ENCODE measurements around the gene NELFCD.
A peak's percentile ranks its signal among the peaks of the same experiment; 100 is the strongest.

The NELFCD gene

GRCh38 chr20:59030911-59031563 is 50.0 kb downstream of the NELFCD start:
- peak overlapping the region; percentile 95 for H3K4me2 ChIP-seq
- H3K79me2 ChIP-seq (ENCODE audit: insufficient read depth, low read depth), result peaks cover 58% of the 10 kb centered on the region
- H3K9ac ChIP-seq, result peak overlapping the region; percentile 85
- no peaks in the 10 kb centered on the region for H4K20me1 ChIP-seq (ENCODE audit: insufficient read depth)
- H3K27me3 ChIP-seq (ENCODE audit: insufficient read depth, low read depth), result no peaks in the 10 kb centered on the region
- H2AFZ ChIP-seq (ENCODE audit: low read depth), result peak overlapping the region; percentile 52; the same call in 1 of the 2 replicates
- no peak for TF ChIP-seq CTCF (conservative IDR thresholded peaks at IDR 0.05; ENCODE audit: low read depth, low read length)
- H3K4me1 ChIP-seq (ENCODE audit: low read depth, poor library complexity, severe bottlenecking), result peaks cover 59% of the 10 kb centered on the region
- peak overlapping the region; percentile 69; the same call in 1 of the 2 replicates for H3K27ac ChIP-seq
- peaks cover 24% of the 10 kb centered on the region; the same call in 1 of the 2 replicates for H3K36me3 ChIP-seq (ENCODE audit: insufficient read depth)
- H3K4me3 ChIP-seq (IDR thresholded peaks at IDR 0.05; ENCODE audit: insufficient read depth, low read depth, low read length), result peak overlapping the region; percentile 12

- H3K4me2 ChIP-seq, result peak overlapping the region; percentile 95
- no peaks in the 10 kb centered on the region for H4K20me1 ChIP-seq (ENCODE audit: insufficient read depth)
- no peak for TF ChIP-seq CTCF (conservative IDR thresholded peaks at IDR 0.05; ENCODE audit: low read depth, low read length)
- peaks cover 59% of the 10 kb centered on the region for H3K4me1 ChIP-seq (ENCODE audit: low read depth, poor library complexity, severe bottlenecking)
- peaks cover 29% of the 10 kb centered on the region; the same call in 1 of the 2 replicates for H3K36me3 ChIP-seq (ENCODE audit: insufficient read depth)
- peak overlapping the region; percentile 12 for H3K4me3 ChIP-seq (IDR thresholded peaks at IDR 0.05; ENCODE audit: insufficient read depth, low read depth, low read length)
- H3K27me3 ChIP-seq (ENCODE audit: insufficient read depth, low read depth), result no peaks in the 10 kb centered on the region
- H3K9ac ChIP-seq, result peak overlapping the region; percentile 85
- peaks cover 54% of the 10 kb centered on the region for H3K79me2 ChIP-seq (ENCODE audit: insufficient read depth, low read depth)
- H2AFZ ChIP-seq (ENCODE audit: low read depth), result peak overlapping the region; percentile 52; the same call in 1 of the 2 replicates
- H3K27ac ChIP-seq, result peak overlapping the region; percentile 69
These were observed 50.5 kb downstream of the NELFCD start for GRCh38 chr20:59031564-59032022.

DNA sequence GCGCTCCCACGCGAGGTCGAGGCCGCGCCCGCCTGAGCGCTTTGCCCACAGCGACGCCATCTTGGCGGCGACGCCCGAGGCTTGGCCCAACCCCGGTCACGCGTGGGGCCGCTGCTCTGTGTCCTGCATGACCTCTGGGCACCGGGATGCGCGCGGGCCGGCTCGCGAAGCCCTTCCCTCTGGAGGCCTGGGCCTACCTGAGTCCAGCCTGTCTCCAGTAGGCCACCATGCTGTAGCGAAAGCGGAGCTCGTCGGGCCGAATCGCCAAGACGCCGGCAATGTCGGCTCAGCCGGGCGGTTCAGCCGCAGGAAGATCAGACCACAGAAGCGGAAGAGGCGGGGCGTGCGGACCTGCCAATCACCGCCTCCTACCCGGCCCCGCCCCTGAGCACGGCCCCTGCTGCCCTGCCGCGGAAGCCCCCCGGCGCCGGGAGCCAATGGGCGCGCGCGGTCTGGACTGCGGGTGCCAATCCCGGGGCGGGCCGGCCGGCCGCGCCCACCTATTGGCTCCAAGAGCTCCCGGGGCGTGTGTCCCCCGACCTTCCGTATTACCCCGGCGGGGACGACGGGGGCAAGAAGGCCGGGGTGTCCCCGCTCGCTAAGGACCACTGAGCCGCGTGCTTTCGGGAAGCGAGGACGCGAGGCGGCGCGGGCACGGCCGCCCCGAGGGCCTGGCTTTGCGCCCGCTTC is 51.1 kb downstream of the NELFCD start, which contains the start of gene ATP5F1E:
TSS of gene ATP5F1E (minus strand) at position 313 of the 690 bp plus-strand sequence. CDS start at position 229, 84 bp downstream.
- Histone ChIP-seq H3K4me2 (peak within 1 kb of the TSS; percentile 95), H3K36me3 (ENCODE audit: insufficient read depth) (peaks cover 35% of the 10 kb centered on the region; the same call in 1 of the 2 replicates), H4K20me1 (ENCODE audit: insufficient read depth) (no peaks in the 10 kb centered on the region), H2AFZ (ENCODE audit: low read depth) (peak within 1 kb of the TSS; percentile 57), H3K27me3 (ENCODE audit: insufficient read depth, low read depth) (no peaks in the 10 kb centered on the region), H3K27ac (peak within 1 kb of the TSS; percentile 69), H3K9ac (peak within 1 kb of the TSS; percentile 85), H3K4me3 (IDR thresholded peaks at IDR 0.05; ENCODE audit: insufficient read depth, low read depth, low read length) (peak within 1 kb of the TSS; percentile 12), H3K79me2 (ENCODE audit: insufficient read depth, low read depth) (peaks cover 56% of the 10 kb centered on the region), H3K4me1 (ENCODE audit: low read depth, poor library complexity, severe bottlenecking) (peaks cover 59% of the 10 kb centered on the region)
- no peak for TF ChIP-seq CTCF (conservative IDR thresholded peaks at IDR 0.05; ENCODE audit: low read depth, low read length)

GRCh38 chr20:59032713-59033059 is 51.6 kb downstream of the NELFCD start:
- H3K27me3 ChIP-seq (ENCODE audit: insufficient read depth, low read depth), result no peaks in the 10 kb centered on the region
- H2AFZ ChIP-seq (ENCODE audit: low read depth), result peak overlapping the region; percentile 57
- peaks cover 55% of the 10 kb centered on the region for H3K4me1 ChIP-seq (ENCODE audit: low read depth, poor library complexity, severe bottlenecking)
- H3K4me3 ChIP-seq (IDR thresholded peaks at IDR 0.05; ENCODE audit: insufficient read depth, low read depth, low read length), result no peak overlapping the region
- peak; percentile 26; the same call in 1 of the 2 replicates for TF ChIP-seq CTCF (conservative IDR thresholded peaks at IDR 0.05; ENCODE audit: low read depth, low read length)
- peak overlapping the region; percentile 78 for H3K4me2 ChIP-seq
- peaks cover 38% of the 10 kb centered on the region; the same call in 1 of the 2 replicates for H3K36me3 ChIP-seq (ENCODE audit: insufficient read depth)
- no peaks in the 10 kb centered on the region for H4K20me1 ChIP-seq (ENCODE audit: insufficient read depth)
- H3K79me2 ChIP-seq (ENCODE audit: insufficient read depth, low read depth), result peaks cover 56% of the 10 kb centered on the region
- H3K27ac ChIP-seq, result peak overlapping the region; percentile 56
- peak overlapping the region; percentile 85 for H3K9ac ChIP-seq

Measured in KMS-11 (cell line).